HEK293 (cell line): ENCODE data around the gene THSD7A.

ENCODE experiments used
- CTCF ChIA-PET: fragments of 350-600 bp; formaldehyde crosslinking; extraction: SDS; loops from one replicate; lab custom pipeline; 2021; ENCODE audit warnings: antibody characterized with exemption; lab: Yijun Ruan, JAX
- POLR2A ChIA-PET: fragments of 300-600 bp; formaldehyde crosslinking; extraction: SDS; loops from one replicate; lab custom pipeline; 2020; ENCODE audit warnings: antibody characterized with exemption, inconsistent platforms; lab: Yijun Ruan, JAX
- H3K27ac ChIP-seq: fragments of 200-500 bp; sonication (Bioruptor generic); 2 replicates; pipeline ENCODE4 v1.5.1; 2014; ENCODE audit warnings: low read depth, low read length, control low read depth, inconsistent platforms; ENCODE audit errors: extremely low read depth
- H3K36me3 ChIP-seq, 2 experiments: fragments of 200-500 bp in 1 of 2; sonication (Bioruptor generic) in 1 of 2; 1 replicate in 1 of 2; 2 replicates in 1 of 2; pipeline ENCODE4 v1.5.1; 2014 to 2017; ENCODE audit warnings: inconsistent platforms in 2 of 2, low read length in 2 of 2; ENCODE audit not compliant: control insufficient read depth in 2 of 2, insufficient read depth in 1 of 2
- H3K4me1 ChIP-seq: fragments of 200-500 bp; sonication (Bioruptor generic); 2 replicates; pipeline ENCODE4 v1.5.1; 2014; ENCODE audit warnings: mild to moderate bottlenecking, low read length, inconsistent platforms; ENCODE audit not compliant: control insufficient read depth, insufficient read depth
- H3K4me3 ChIP-seq: 2 replicates; pipeline ENCODE4 v1.5.1; 2011; ENCODE audit warnings: low read depth, mild to moderate bottlenecking, control low read depth, low read length, moderate library complexity
- H3K9me3 ChIP-seq: fragments of 200-500 bp; sonication (Bioruptor generic); 2 replicates; pipeline ENCODE4 v1.5.1; 2014; ENCODE audit warnings: low read depth, low read length, inconsistent platforms; ENCODE audit not compliant: control insufficient read depth, insufficient read depth
- PATZ1 ChIP-seq: fragments of 450-650 bp; formaldehyde crosslinking; IDR thresholded peaks from 2 replicates; pipeline ENCODE4 v1.5.1; 2016; ENCODE audit warnings: missing biosample characterization, missing genetic modification characterization
- TSHZ1 ChIP-seq: fragments of 450-650 bp; formaldehyde crosslinking; IDR thresholded peaks from 2 replicates; pipeline ENCODE4 v1.5.1; 2016; ENCODE audit warnings: missing biosample characterization, missing genetic modification characterization, borderline replicate concordance
- YY1 ChIP-seq: fragments of 450-650 bp; formaldehyde crosslinking; IDR thresholded peaks from 2 replicates; pipeline ENCODE4 v1.5.1; 2018; ENCODE audit warnings: missing biosample characterization, missing genetic modification characterization
- ZBTB48 ChIP-seq: fragments of 450-650 bp; formaldehyde crosslinking; IDR thresholded peaks from 2 replicates; pipeline ENCODE4 v1.5.1; 2016; ENCODE audit warnings: missing biosample characterization, missing genetic modification characterization
- ZBTB49 ChIP-seq: fragments of 450-650 bp; formaldehyde crosslinking; IDR thresholded peaks from 2 replicates; pipeline ENCODE4 v1.5.1; 2016; ENCODE audit warnings: missing biosample characterization, missing genetic modification characterization, low read depth
- ZNF266 ChIP-seq: fragments of 450-650 bp; formaldehyde crosslinking; IDR thresholded peaks from 2 replicates; pipeline ENCODE4 v1.5.1; 2016; ENCODE audit warnings: missing biosample characterization, missing genetic modification characterization, low read depth
- ZNF311 ChIP-seq: fragments of 450-650 bp; formaldehyde crosslinking; IDR thresholded peaks from 2 replicates; pipeline ENCODE4 v1.5.1; 2017; ENCODE audit warnings: missing biosample characterization, missing genetic modification characterization, borderline replicate concordance
- ZNF335 ChIP-seq: fragments of 450-650 bp; formaldehyde crosslinking; conservative IDR thresholded peaks from 2 replicates; pipeline ENCODE4 v1.5.1; 2016; ENCODE audit warnings: missing biosample characterization, missing genetic modification characterization
- ZNF398 ChIP-seq: fragments of 450-650 bp; formaldehyde crosslinking; IDR thresholded peaks from 2 replicates; pipeline ENCODE4 v1.5.1; 2017; ENCODE audit warnings: missing biosample characterization, missing genetic modification characterization
- ZNF571 ChIP-seq: fragments of 450-650 bp; formaldehyde crosslinking; IDR thresholded peaks from 2 replicates; pipeline ENCODE4 v1.5.0; 2017; ENCODE audit warnings: missing biosample characterization, missing genetic modification characterization
- ZNF704 ChIP-seq: fragments of 450-650 bp; formaldehyde crosslinking; IDR thresholded peaks from 2 replicates; pipeline ENCODE4 v1.5.1; 2016; ENCODE audit warnings: missing biosample characterization, missing genetic modification characterization
- TF ChIP-seq, protein P1 (sequence below): fragments of 450-650 bp; formaldehyde crosslinking; IDR thresholded peaks from 2 replicates; pipeline ENCODE4 v1.5.1; 2016; ENCODE audit warnings: missing biosample characterization, missing genetic modification characterization
- TF ChIP-seq, protein P2 (sequence below): fragments of 450-650 bp; IDR thresholded peaks from 2 replicates; pipeline ENCODE4 v1.5.1; 2018; ENCODE audit warnings: missing biosample characterization, missing genetic modification characterization

The THSD7A gene

GRCh38 chr7:11410656-11411644, 421.0 kb downstream of the THSD7A start (continued):
- no peak for TF ChIP-seq PATZ1 (tag by site-specific recombination)

GRCh38 chr7:11404355-11404754, 427.6 kb downstream of the THSD7A start:
- Histone ChIP-seq H3K36me3 (no peaks in the 10 kb centered on the region), H3K4me3 (no peak overlapping the region), H3K9me3 (no peaks in the 10 kb centered on the region)
- TF ChIP-seq, protein P1, sequence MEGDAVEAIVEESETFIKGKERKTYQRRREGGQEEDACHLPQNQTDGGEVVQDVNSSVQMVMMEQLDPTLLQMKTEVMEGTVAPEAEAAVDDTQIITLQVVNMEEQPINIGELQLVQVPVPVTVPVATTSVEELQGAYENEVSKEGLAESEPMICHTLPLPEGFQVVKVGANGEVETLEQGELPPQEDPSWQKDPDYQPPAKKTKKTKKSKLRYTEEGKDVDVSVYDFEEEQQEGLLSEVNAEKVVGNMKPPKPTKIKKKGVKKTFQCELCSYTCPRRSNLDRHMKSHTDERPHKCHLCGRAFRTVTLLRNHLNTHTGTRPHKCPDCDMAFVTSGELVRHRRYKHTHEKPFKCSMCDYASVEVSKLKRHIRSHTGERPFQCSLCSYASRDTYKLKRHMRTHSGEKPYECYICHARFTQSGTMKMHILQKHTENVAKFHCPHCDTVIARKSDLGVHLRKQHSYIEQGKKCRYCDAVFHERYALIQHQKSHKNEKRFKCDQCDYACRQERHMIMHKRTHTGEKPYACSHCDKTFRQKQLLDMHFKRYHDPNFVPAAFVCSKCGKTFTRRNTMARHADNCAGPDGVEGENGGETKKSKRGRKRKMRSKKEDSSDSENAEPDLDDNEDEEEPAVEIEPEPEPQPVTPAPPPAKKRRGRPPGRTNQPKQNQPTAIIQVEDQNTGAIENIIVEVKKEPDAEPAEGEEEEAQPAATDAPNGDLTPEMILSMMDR (tag by site-specific recombination) = no peak
- TF ChIP-seq ZNF571 (tag by site-specific recombination) (no peak), ZNF335 (tag by site-specific recombination) (no peak), ZBTB49 (tag by site-specific recombination) (no peak), TSHZ1 (tag by site-specific recombination) (no peak), YY1 (no peak), ZNF266 (tag by site-specific recombination) (no peak), ZNF704 (no peak), ZBTB48 (no peak), ZNF398 (tag by site-specific recombination) (no peak), ZNF311 (tag by site-specific recombination) (no peak)
- TF ChIP-seq, protein P2, sequence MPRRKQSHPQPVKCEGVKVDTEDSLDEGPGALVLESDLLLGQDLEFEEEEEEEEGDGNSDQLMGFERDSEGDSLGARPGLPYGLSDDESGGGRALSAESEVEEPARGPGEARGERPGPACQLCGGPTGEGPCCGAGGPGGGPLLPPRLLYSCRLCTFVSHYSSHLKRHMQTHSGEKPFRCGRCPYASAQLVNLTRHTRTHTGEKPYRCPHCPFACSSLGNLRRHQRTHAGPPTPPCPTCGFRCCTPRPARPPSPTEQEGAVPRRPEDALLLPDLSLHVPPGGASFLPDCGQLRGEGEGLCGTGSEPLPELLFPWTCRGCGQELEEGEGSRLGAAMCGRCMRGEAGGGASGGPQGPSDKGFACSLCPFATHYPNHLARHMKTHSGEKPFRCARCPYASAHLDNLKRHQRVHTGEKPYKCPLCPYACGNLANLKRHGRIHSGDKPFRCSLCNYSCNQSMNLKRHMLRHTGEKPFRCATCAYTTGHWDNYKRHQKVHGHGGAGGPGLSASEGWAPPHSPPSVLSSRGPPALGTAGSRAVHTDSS (tag by site-specific recombination) = no peak
- TF ChIP-seq, all 188 proteins: peak for 0
- ChIA-PET POLR2A (no interaction called here), CTCF (no interaction called here)
- no peaks in the 10 kb centered on the region for H3K4me1 ChIP-seq
- no peak overlapping the region for H3K27ac ChIP-seq
